CD4-positive, alpha-beta T cell treated with Interleukin-4 for 1 hour (primary cell): ENCODE results near the gene MYRF.
A peak's percentile ranks its signal among the peaks of the same experiment; 100 is the strongest.

ENCODE experiments used
- DNase-seq, 2 donors: peaks; one replicate each; pipeline ENCODE4 v3.0.0-alpha.2; 2020 to 2022

The MYRF gene

GRCh38 chr11:61742391-61742790 is 10.0 kb upstream of the MYRF start:
- DNase-seq = peak in 1 of 2 donors; percentile 20

DNA sequence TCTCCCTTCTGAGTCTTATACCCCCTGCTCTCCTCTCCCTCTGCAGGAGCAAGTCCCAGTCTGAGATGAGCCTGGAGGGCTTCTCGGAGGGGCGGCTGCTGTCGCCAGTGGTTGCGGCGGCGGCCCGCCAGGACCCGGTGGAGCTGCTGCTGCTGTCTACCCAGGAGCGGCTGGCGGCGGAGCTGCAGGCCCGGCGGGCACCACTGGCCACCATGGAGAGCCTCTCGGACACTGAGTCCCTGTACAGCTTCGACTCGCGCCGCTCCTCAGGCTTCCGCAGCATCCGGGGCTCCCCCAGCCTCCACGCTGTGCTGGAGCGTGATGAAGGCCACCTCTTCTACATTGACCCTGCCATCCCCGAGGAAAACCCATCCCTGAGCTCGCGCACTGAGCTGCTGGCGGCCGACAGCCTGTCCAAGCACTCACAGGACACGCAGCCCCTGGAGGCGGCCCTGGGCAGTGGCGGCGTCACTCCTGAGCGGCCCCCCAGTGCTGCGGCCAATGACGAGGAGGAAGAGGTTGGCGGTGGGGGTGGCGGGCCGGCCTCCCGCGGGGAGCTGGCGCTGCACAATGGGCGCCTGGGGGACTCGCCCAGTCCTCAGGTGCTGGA is 8.8 kb upstream of the MYRF start:
- no peak for DNase-seq

DNA sequence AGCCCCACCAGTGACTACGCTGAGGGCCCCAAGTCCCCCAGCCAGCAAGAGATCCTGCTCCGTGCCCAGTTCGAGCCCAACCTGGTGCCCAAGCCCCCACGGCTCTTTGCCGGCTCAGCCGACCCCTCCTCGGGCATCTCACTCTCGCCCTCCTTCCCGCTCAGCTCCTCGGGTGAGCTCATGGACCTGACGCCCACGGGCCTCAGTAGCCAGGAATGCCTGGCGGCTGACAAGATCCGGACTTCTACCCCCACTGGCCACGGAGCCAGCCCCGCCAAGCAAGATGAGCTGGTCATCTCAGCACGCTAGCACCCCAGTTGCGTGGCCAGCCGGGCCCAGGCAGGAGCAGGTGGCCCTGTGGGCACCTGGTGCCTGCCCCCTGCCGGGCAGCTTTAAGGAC is 8.3 kb upstream of the MYRF start:
- no peak for DNase-seq

DNA sequence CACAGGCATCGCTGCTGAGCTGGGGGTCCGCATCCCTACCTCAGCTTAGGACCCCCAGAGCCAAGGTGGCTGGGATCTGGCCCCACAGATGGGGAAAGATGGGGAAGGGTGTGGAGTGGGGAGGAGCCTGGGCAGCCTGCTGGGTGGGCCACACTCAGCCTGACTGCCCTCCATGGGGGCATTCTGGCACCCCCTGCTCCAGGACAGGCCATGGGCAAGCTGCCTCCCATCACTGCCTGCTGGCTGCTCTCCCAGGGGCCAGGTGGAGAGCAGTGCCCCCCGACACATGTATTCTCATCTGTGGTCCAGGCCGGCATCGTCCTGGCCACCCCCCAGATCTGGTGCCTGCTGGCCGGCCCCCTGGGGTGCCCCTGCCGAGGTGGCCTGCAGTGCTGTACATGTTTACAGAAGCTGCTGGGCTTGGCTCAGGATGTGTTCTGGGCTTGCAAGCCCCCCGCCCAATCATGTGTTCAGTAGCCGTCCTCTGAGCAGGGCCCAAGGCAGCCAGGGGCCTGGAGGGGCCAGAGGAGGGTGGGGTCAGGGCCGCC is 7.8 kb upstream of the MYRF start:
- no peak for DNase-seq

DNA sequence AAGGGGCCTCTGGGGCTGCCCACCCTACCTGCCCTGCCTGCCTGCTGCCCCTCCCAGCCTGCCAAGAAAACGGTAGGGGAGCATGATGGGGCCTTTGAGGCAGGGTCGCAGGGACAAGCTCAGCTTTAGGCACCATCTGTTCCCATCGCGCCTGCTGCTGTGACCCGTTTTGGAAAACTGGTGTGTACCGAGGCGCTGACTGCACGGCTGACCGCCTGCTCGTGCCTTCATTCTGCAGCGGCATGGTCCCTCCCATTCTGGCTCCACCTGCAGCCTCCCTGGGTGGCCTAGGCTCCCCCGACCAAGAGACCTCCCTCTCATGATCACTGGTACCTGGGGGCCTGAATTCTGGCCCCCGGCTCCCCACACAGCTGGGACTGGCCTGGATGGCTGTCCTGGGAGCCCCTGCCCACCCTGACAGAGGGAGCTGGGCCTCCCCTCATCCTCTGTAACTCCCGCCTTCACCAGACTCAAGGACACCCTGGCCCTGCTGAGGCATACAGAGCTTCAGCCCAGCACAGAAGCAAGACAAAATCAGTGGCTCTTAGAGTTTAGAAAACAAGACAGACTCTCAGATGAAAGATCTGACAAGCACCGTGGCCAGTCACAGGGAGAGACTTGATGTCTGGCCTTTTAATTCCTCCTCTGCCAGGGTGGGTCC is 6.5 kb upstream of the MYRF start:
- DNase-seq = no peak

- DNase-seq = no peak
Observed at GRCh38 chr11:61746442-61747191, 5.8 kb upstream of the MYRF start.

GRCh38 chr11:61747192-61747966 is 5.1 kb upstream of the MYRF start:
- peak; percentile 27 to 35 for DNase-seq

- no peak for DNase-seq
Observed at GRCh38 chr11:61747967-61748285, 4.5 kb upstream of the MYRF start.

DNA sequence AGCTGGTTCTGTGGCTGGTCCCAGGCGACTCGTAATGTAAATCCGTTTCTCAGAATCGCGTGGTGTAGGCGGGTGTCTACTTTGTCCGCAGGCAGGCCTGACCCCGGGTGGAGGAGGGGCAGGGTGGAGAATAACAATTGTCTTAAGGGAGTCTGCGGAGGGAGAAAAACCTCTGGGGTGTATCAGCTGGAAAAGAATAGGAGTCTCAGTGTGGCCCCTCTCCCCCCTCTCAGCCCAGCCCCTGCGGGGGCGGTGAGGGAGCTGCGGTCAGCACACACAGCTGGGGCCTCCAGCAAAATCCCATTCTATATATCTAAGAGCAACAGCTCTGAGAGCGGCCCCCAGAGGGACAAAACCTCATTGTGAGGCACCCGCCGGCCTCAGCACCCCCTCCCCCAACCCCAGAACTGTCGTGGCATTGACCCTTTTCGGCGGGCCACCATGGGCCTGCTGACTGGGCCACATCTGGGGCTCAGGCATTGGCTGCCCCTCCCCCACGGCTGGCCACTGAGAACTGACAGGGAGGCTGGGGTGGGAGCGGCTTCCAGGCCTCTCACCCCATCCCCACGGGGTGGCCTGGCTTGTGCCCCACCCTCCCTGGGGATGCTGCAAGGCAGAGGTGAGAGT is 2.7 kb upstream of the MYRF start:
- DNase-seq = no peak

DNA sequence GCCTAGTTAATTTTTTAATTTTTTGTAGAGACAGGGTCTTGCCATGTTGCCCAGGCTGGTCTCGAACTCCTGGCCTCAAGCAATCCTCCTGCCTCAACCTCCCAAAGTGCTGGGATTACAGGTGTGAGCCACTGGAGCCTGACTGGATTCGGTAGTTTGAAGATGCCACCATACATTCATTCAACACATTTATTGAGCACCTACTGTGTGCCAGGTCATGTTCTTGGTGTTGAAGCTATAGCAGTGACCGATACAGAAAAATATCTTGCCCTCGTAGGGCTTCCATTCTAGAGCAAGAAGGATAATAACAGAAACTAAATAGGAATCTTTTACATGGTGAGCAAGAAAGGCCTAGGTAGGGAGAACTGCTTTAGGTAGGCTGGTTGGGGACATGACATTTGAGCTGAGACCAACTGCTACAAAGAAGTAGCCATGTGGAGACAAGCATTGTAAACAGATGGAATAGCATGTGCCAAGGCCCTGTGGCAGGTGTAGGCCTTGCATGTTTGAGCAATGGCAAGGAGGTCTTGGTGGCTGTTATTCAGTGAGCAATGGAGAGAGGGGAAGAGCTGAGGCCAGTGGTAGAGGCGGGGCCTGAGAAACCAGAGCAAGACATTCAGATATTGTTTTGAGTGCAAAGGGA is 1.7 kb upstream of the MYRF start:
- DNase-seq = no peak

- no peak for DNase-seq
Observed at GRCh38 chr11:61751384-61751783, 1.1 kb upstream of the MYRF start.

GRCh38 chr11:61752925-61753521 is 587 bp downstream of the MYRF start:
- no peak for DNase-seq

- DNase-seq = no peak
Observed at GRCh38 chr11:61753672-61754071, 1.2 kb downstream of the MYRF start.

GRCh38 chr11:61754534-61755482 is 2.4 kb downstream of the MYRF start:
- no peak for DNase-seq

DNA sequence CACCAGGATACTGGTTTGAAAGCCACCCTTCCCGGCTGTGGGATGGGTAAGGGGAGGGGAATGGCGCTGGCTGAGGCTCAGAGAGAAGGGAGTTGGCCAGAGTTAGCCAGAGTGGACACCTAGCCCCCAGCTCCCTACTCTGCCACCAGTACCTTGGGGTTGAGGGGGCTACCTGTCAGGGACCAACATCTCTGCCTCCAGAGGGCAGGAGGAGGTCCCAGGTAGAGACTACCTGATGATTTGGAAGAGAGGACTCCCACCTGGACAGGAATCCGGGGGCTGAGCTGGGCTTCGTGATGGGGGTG is 3.7 kb downstream of the MYRF start:
- DNase-seq = no peak

DNA sequence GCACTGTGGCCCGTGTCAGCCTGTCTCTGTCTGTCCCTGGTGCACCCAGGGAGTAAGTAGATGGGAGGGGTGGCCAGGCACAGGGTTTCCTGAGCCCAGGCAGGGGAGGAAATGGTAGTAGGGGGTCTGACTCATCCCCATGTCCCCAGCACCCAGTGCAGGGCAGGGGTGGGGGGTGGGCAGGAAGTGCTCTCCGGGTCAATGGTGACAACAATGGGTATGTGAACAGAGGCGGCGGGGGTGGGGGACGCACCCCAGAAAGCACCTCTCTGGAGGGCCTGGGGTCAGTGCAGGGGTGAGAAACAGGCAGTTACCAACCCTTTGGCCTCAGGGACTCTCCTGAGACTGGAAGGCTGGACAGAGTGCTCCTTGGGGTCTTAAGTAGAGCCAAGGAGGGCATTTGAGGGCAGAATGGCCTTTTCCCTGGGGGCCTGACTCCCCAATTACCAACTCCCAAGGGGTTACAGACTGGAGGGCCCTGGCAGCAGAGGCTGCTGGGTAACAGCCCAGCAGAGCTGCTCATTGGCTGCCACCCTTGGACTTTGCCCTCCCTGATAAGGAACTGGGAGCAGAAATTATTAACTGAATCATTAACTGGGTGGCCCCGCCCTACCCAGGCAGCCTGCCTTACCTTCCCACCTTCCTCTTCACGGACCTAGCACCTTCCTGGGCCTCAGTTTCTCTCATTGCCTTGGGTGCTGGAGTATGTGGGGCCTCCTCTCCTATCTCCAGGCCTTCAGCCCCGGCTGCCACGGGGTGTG is 4.2 kb downstream of the MYRF start:
- no peak for DNase-seq

GRCh38 chr11:61757213-61757862 is 4.9 kb downstream of the MYRF start:
- DNase-seq = no peak

GRCh38 chr11:61760946-61761345 is 8.5 kb downstream of the MYRF start:
- no peak for DNase-seq

GRCh38 chr11:61761440-61762222 is 9.2 kb downstream of the MYRF start:
- no peak for DNase-seq
